GM11168 (cell line): ENCODE measurements around the gene KRT33A.

Experiments
- in situ Hi-C: fragments of 300-500 bp; cut with MboI; formaldehyde crosslinking; loops from one replicate; pipeline ENCODE4 v1.12.0; 2022; ENCODE audit warnings: low sequenced_read_pairs; ENCODE audit not compliant: unreplicated experiment

The KRT33A gene

GRCh38 chr17:41308918-41309359 is 41.7 kb downstream of the KRT33A start, which contains the start of gene KRTAP16-1:
TSS of gene KRTAP16-1 (minus strand) at chr17:41309309. CDS start at chr17:41309253, 56 bp downstream.
- in situ Hi-C loops: loop anchor here (25.0 kb wide), 1 partner anchor 397 kb away; no protein-coding TSS in a partner anchor

- in situ Hi-C loops: loop anchor here (25.0 kb wide), 1 partner anchor 396 kb away; no protein-coding TSS in a partner anchor
Observed at GRCh38 chr17:41308251-41308917, 42.2 kb downstream of the KRT33A start.

DNA sequence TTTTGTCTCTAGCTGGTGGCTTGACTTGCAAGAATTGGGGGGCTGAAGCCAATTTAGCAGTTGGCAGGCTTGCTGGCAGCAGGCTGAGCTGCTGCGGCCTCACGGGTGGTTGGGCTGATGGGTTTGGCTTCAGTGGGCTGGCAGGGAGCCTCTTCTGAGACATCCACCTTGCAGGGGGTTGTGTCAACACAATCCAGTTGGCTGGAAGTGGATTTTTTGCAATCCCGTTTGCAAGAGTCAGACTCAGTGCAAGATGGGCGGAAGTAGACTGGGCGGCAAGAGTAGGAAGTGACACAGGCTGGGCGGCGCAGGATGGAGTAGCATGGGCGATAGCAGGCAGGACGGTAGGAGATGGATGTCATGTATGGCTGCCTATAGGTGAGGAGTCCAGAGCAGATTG is 43.0 kb downstream of the KRT33A start:
- in situ Hi-C loops: loop anchor here (25.0 kb wide), 1 partner anchor 395 kb away; no protein-coding TSS in a partner anchor

GRCh38 chr17:41304091-41304490 is 46.5 kb downstream of the KRT33A start:
- in situ Hi-C loops: loop anchor here (25.0 kb wide), 1 partner anchor 392 kb away; no protein-coding TSS in a partner anchor

DNA sequence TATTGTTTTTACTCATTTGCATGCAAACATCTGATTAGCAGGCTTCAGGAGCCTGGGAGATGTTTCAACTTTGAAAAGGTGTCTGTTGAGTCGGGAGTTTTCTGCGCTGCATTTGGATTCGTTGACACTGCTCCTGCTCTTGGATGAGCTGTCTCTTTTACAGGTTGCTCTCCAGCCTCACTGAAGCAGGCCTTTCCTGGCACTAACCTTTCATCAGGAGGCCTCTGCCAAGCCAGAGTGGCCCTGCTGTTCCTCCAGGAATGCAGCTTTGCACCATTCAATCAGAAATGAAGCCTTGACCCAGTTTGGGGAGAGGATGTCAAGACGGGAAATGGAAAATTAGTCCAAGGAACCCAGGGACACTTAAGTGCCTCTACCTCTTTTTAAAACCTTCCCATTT is 47.6 kb downstream of the KRT33A start:
- in situ Hi-C loops: loop anchor here (25.0 kb wide), 1 partner anchor 391 kb away; no protein-coding TSS in a partner anchor

DNA sequence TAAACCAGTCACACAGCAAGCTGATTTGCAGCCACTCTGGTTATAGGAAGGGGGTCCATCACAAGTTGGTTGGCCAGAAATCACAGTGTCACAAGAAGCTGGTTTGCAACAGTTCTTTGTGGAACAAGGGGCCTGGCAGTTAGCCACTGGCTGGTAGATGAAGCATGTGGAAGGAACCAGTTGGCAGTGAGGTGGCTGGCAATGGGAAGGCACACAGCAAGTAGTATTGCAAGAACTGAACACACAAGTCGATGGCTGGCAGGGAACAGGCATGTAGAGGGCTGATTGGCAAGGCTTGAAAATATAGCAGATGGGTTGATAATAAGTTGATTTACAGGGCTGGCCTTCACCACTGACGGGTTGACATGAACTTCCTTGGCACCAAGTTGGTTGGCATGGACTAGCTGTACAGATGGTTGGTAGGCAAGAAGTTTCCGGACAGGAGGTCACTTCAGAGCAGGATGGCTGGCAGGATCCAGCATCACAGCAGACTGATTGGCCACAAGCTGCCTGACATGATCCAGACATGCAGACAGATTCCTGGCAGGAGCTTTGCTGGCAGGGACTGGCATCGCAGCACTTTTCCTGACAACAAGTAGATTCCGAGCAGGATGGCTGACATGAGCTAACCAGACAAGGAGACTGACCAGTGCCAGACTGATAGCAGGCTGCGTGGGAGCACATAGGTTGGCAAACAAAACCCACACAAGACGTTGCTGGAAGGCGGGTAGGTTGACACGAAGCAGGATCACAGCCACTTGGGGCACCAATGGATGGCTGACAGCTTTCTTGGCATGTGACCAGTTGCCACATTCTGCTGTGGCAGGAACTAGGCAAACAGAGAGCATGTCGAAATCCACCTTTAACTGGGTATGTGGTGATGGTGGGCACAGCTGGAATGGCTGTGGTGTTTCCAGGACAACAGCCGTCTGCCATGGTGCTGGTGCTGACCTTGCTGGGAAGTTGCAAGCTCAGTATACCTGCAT is 48.4 kb downstream of the KRT33A start, which contains the start of gene KRTAP29-1:
TSS of gene KRTAP29-1 (minus strand) at position 936 of the 986 bp plus-strand sequence. CDS start at position 936, 0 bp downstream.
- in situ Hi-C loops: loop anchor here (25.0 kb wide), 1 partner anchor 390 kb away; no protein-coding TSS in a partner anchor

DNA sequence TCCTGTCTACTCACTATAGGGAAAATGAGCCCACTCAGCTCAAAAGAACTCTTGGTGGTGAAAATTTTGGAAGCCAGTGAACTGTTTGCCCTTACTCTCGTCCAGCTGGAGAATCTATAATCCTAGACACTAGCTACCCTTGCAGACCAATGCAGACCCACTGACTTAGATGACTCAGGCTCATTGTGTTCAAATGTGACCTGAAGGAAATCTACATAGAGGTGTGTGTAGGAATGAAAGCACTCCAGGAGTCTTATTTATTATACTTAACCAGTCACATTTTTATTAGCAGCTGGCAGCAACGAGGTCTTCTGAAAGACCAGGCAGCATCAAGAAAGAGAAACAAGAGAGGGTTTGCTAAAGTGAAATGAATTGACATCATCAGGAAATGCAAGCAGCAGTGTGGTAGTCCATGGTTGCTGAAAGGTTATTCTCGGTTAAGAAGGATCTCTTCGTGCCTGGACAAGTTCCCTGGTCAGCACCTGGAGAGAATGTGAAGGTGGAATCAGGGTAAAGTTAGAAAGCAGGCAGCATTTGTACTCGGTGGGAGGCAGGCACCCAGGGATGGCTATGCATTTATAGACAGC is 49.3 kb downstream of the KRT33A start:
- in situ Hi-C loops: loop anchor here (25.0 kb wide), 1 partner anchor 389 kb away; no protein-coding TSS in a partner anchor

GRCh38 chr17:41298458-41299135 is 52.0 kb downstream of the KRT33A start:
- in situ Hi-C loops: no loop called here

- in situ Hi-C loops: no loop called here
Observed at GRCh38 chr17:41296846-41297245, 53.8 kb downstream of the KRT33A start.
